Stimulated activated CD4-positive, alpha-beta T cell treated with anti-CD3 and anti-CD28 coated beads, Interleukin-2, amount 100 ng/mL, for 24 hours (primary cell): Measurements from ENCODE around the gene BTN3A1.
"Not testable (repeated sequence)": the region's sequence is repeated elsewhere in the genome, so short reads cannot be mapped to it uniquely, and the experiment has no call there.

Source experiments
- DNase-seq, 2 donors: peaks; one replicate each; pipeline ENCODE4 v3.0.0-alpha.2; 2020

The BTN3A1 gene

GRCh38 chr6:26415791-26416190 is 13.7 kb downstream of the BTN3A1 start:
- DNase-seq: no peak

GRCh38 chr6:26416288-26416687 is 14.2 kb downstream of the BTN3A1 start:
- no peak for DNase-seq

GRCh38 chr6:26418077-26418476 is 16.0 kb downstream of the BTN3A1 start:
- not testable (repeated sequence) for DNase-seq

- not testable (repeated sequence) for DNase-seq
These were observed 16.7 kb downstream of the BTN3A1 start for GRCh38 chr6:26418795-26419194.

- peak in 1 of 2 donors; percentile 31 for DNase-seq
These were observed 18.7 kb downstream of the BTN3A1 start for GRCh38 chr6:26420688-26421171.

GRCh38 chr6:26421259-26422144 is 19.4 kb downstream of the BTN3A1 start:
- DNase-seq: peak; percentile 39 to 43

- no peak for DNase-seq
These were observed 20.3 kb downstream of the BTN3A1 start for GRCh38 chr6:26422329-26422728.

- no peak for DNase-seq
These were observed 24.8 kb downstream of the BTN3A1 start for GRCh38 chr6:26426691-26427450.

GRCh38 chr6:26427451-26427809 is 25.4 kb downstream of the BTN3A1 start:
- no peak for DNase-seq

- no peak for DNase-seq
These were observed 26.1 kb downstream of the BTN3A1 start for GRCh38 chr6:26428206-26428605.

- DNase-seq: no peak
These were observed 28.7 kb downstream of the BTN3A1 start for GRCh38 chr6:26430787-26431186.

GRCh38 chr6:26431258-26432172 is 29.4 kb downstream of the BTN3A1 start:
- no peak for DNase-seq

GRCh38 chr6:26432627-26433201 is 30.6 kb downstream of the BTN3A1 start:
- no peak for DNase-seq

GRCh38 chr6:26433680-26434079 is 31.6 kb downstream of the BTN3A1 start:
- DNase-seq: not testable (repeated sequence)

- DNase-seq: no peak
These were observed 33.9 kb downstream of the BTN3A1 start for GRCh38 chr6:26436018-26436417.

- DNase-seq: no peak
These were observed 35.5 kb downstream of the BTN3A1 start for GRCh38 chr6:26437550-26437949.

GRCh38 chr6:26438000-26438399 is 35.9 kb downstream of the BTN3A1 start:
- DNase-seq: no peak

GRCh38 chr6:26439151-26440125 is 37.4 kb downstream of the BTN3A1 start:
- no peak for DNase-seq

- no peak for DNase-seq
These were observed 38.9 kb downstream of the BTN3A1 start for GRCh38 chr6:26440977-26441358.

GRCh38 chr6:26441977-26442376 is 39.9 kb downstream of the BTN3A1 start:
- no peak for DNase-seq
